ENCODE results near the gene LUC7L3.
"Not testable (repeated sequence)": the region's sequence is repeated elsewhere in the genome, so short reads cannot be mapped to it uniquely, and the experiment has no call there.

LUC7L3 gene

DNA sequence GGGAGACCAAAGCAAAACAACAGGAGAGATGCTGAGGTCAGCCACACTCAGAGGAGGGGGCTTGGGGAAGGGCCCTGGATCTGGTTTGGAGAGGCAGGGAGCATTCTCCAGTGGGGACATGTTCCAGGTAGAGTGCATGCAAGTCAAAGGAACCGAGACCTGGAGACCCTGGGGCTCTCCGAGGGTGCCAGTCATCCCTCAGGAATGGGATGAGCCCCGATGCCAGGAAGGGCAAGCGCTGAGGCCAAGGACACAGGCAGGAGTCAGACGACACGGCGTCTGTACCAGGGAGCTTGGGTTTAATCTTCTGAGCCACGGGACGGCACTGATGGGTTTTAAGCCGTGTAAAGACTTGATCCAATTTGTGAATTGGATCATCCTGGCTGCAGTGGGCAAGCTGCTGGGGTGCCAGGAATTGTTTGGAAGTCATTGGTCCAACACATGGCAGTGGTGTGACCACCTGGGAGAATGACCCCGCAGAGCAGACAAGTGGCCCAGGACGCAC lies 80.8 kb downstream of the LUC7L3 start:
- DNase-seq = no peak
- Histone ChIP-seq H3K23ac (ENCODE audit: low read length in 2 of 2) (peak overlapping the region in 1 of 2 experiments; percentile 65), H2AFZ (ENCODE audit: low read depth, low read length) (no peak overlapping the region), H3K9me3 (ENCODE audit: control insufficient read depth, low read length) (no peaks in the 10 kb centered on the region), H3K14ac (ENCODE audit: low read length in 2 of 2) (no peak overlapping the region), H3K4me2 (ENCODE audit: low read length, poor library complexity, severe bottlenecking) (no peak overlapping the region), H4K8ac (ENCODE audit: low read length) (no peak overlapping the region), H2AK5ac (ENCODE audit: low read length, severe bottlenecking) (no peak overlapping the region), H3K18ac (ENCODE audit: low read depth in 1 of 2, low read length in 2 of 2) (no peak overlapping the region), H2BK120ac (ENCODE audit: low read depth, low read length) (no peak overlapping the region), H3K27me3 (ENCODE audit: control insufficient read depth in 1 of 2, insufficient read depth in 1 of 2, low read length in 2 of 2) (peaks cover 0 to 8% of the 10 kb centered on the region in 2 experiments), H3K4me3 (ENCODE audit: insufficient read depth in 1 of 2, low read depth in 1 of 2, low read length in 2 of 2) (no peak overlapping the region), H3K36me3 (ENCODE audit: control insufficient read depth in 1 of 2, insufficient read depth in 2 of 2, low read depth in 1 of 2, low read length in 2 of 2) (no peaks in the 10 kb centered on the region), H2BK12ac (ENCODE audit: low read length in 2 of 2) (no peak overlapping the region), H4K91ac (ENCODE audit: low read length) (no peak overlapping the region), H3K4ac (ENCODE audit: low read depth in 1 of 2, low read length in 2 of 2) (no peak overlapping the region), H3K9ac (ENCODE audit: low read length) (no peak overlapping the region), H2BK5ac (ENCODE audit: low read depth, low read length, poor library complexity, severe bottlenecking) (no peak overlapping the region), H3K79me1 (replicated peaks; ENCODE audit: low read length, poor library complexity, severe bottlenecking) (no peaks in the 10 kb centered on the region), H3K27ac (ENCODE audit: low read length, poor library complexity, severe bottlenecking) (no peak overlapping the region), H3K4me1 (ENCODE audit: control insufficient read depth, insufficient read depth, low read depth, low read length) (no peaks in the 10 kb centered on the region), H2BK15ac (ENCODE audit: low read depth, poor library complexity, severe bottlenecking) (no peak overlapping the region)
- WGBS = 91% methylated on average over 12 of the region's 12 CpGs

DNA sequence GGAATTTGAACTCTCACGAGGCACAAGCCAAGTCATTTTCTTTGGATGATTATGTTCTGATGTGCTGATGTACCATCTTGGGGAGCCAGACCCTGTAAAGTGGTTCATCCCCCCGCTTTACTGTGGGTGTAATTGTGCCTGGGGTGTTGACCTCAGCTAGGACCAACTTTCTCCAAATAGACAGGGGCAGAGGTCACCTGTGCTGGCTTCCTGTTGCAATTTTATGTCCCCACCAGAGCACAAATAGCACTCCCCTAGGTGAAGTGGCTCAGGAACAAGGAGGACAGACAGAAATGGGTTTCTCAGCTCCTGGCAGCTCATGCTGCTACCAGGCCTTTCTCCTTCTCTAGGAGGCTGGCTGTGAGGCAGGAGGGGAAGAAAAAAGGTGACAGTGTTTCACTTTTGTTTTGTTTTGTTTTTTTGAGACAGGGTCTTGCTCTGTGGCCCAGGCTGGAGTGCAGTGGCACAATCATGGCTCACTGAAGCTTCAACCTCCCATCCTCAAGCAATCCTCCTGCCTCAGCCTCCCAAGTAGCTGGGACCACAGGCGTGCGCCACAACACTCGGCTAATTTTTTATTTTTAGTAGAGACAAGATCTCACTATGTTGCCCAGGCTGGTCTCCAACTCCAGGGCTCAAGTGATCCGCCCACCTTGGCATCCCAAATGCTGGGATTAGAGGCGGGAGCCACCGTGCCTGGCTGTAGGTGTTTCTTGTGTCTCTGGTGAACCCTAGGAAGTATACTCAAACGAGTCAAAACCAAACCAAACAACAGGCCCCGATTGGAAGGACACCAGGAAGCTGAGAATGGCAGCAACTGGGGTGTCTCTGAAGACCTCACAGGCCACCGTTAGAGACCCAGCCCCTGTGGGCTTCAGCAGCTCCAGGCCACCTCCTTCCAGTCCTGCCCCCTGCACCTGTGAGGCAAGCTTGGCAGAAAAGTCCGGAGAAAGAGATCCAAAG lies 83.5 kb downstream of the LUC7L3 start:
- Histone ChIP-seq H3K18ac (ENCODE audit: low read depth in 1 of 2, low read length in 2 of 2) (no peak overlapping the region), H4K8ac (ENCODE audit: low read length) (no peak overlapping the region), H3K9me3 (ENCODE audit: control insufficient read depth, low read length) (no peaks in the 10 kb centered on the region), H3K23ac (ENCODE audit: low read length in 2 of 2) (no peak overlapping the region), H3K4me3 (ENCODE audit: insufficient read depth in 1 of 2, low read depth in 1 of 2, low read length in 2 of 2) (no peak overlapping the region), H2AFZ (ENCODE audit: low read depth, low read length) (no peak overlapping the region), H2BK15ac (ENCODE audit: low read depth, poor library complexity, severe bottlenecking) (no peak overlapping the region), H2AK5ac (ENCODE audit: low read length, severe bottlenecking) (no peak overlapping the region), H2BK120ac (ENCODE audit: low read depth, low read length) (no peak overlapping the region), H3K4me2 (ENCODE audit: low read length, poor library complexity, severe bottlenecking) (no peak overlapping the region), H3K9ac (ENCODE audit: low read length) (no peak overlapping the region), H3K4me1 (ENCODE audit: control insufficient read depth, insufficient read depth, low read depth, low read length) (no peaks in the 10 kb centered on the region), H2BK5ac (ENCODE audit: low read depth, low read length, poor library complexity, severe bottlenecking) (no peak overlapping the region), H3K27me3 (ENCODE audit: control insufficient read depth in 1 of 2, insufficient read depth in 1 of 2, low read length in 2 of 2) (peaks cover 0 to 8% of the 10 kb centered on the region in 2 experiments), H2BK12ac (ENCODE audit: low read length in 2 of 2) (no peak overlapping the region), H3K36me3 (ENCODE audit: control insufficient read depth in 1 of 2, insufficient read depth in 2 of 2, low read depth in 1 of 2, low read length in 2 of 2) (no peaks in the 10 kb centered on the region), H3K4ac (ENCODE audit: low read depth in 1 of 2, low read length in 2 of 2) (no peak overlapping the region), H3K27ac (ENCODE audit: low read length, poor library complexity, severe bottlenecking) (no peak overlapping the region), H3K79me1 (replicated peaks; ENCODE audit: low read length, poor library complexity, severe bottlenecking) (no peaks in the 10 kb centered on the region), H3K14ac (ENCODE audit: low read length in 2 of 2) (peak overlapping the region in 1 of 2 experiments; percentile 14), H4K91ac (ENCODE audit: low read length) (no peak overlapping the region)
- WGBS = 81% methylated on average over 12 of the region's 12 CpGs
- no peak for DNase-seq

DNA sequence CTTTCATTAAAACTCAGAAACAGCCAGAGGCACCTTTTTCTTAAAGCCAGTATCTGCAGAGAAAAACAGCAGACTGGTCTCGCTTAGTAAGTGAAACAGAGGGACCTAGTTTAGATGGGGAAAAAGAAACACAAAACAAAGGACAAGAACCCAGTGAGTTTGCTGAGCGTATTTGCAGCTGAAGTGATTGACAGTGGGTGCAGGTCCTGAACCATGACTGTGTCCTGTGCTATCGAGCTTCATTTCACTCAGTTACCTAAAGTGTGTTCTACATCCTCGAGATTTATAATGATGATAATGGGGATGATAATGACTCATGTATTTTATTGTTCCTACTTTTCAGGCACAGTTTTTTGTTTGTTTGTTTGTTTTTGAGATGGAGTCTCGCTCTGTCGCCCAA lies 84.3 kb downstream of the LUC7L3 start:
- H2AK5ac ChIP-seq (ENCODE audit: low read length, severe bottlenecking) = no peak overlapping the region
- WGBS = 92% methylated on average over 6 of the region's 6 CpGs

DNA sequence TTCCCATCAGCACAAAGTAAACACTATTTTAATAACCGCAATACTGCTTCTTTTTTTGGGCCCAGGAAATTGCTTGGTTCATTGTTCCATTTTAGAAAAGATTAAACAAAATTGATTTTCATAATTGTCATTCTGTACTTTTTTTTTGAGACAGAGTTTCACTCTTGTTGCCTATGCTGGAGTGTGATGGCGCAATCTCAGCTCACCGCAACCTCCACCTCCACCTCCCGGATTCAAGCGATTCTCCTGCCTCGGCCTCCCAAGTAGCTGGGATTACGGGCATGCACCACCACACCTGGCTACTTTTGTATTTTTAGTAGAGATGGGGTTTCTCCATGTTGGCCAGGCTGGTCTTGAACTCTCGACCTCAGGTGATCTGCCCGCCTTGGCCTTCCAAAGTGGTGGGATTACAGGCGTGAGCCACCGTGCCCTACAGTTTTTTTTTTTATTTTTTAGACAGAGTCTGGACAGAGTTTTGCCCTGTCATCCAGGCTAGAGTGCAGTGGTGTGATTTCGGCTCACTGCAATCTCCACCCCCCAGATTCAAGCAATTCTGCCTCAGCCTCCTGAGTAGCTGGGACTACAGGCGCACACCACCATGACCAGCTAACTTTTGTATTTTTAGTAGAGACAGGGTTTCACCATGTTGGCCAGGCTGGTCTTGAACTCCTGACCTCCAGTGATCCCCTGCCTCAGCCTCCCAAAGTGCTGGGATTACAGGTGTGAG lies 85.5 kb downstream of the LUC7L3 start:
- H2BK120ac ChIP-seq (ENCODE audit: low read depth, low read length); H4K8ac ChIP-seq (ENCODE audit: low read length); H3K4me3 ChIP-seq (ENCODE audit: insufficient read depth in 1 of 2, low read depth in 1 of 2, low read length in 2 of 2); H3K9ac ChIP-seq (ENCODE audit: low read length); H2BK12ac ChIP-seq (ENCODE audit: low read length in 2 of 2); H3K4ac ChIP-seq (ENCODE audit: low read depth in 1 of 2, low read length in 2 of 2); H2BK15ac ChIP-seq (ENCODE audit: low read depth, poor library complexity, severe bottlenecking); H3K18ac ChIP-seq (ENCODE audit: low read depth in 1 of 2, low read length in 2 of 2); H2AFZ ChIP-seq (ENCODE audit: low read depth, low read length); H3K36me3 ChIP-seq (ENCODE audit: control insufficient read depth in 1 of 2, insufficient read depth in 2 of 2, low read depth in 1 of 2, low read length in 2 of 2); H2BK5ac ChIP-seq (ENCODE audit: low read depth, low read length, poor library complexity, severe bottlenecking); H3K9me3 ChIP-seq (ENCODE audit: control insufficient read depth, low read length); H3K4me1 ChIP-seq (ENCODE audit: control insufficient read depth, insufficient read depth, low read depth, low read length); H3K14ac ChIP-seq (ENCODE audit: low read length in 2 of 2); H4K91ac ChIP-seq (ENCODE audit: low read length); H2AK5ac ChIP-seq (ENCODE audit: low read length, severe bottlenecking); H3K4me2 ChIP-seq (ENCODE audit: low read length, poor library complexity, severe bottlenecking); DNase-seq; H3K79me1 ChIP-seq (replicated peaks; ENCODE audit: low read length, poor library complexity, severe bottlenecking); H3K23ac ChIP-seq (ENCODE audit: low read length in 2 of 2); H3K27ac ChIP-seq (ENCODE audit: low read length, poor library complexity, severe bottlenecking): not testable (repeated sequence)
- H3K27me3 ChIP-seq (ENCODE audit: control insufficient read depth in 1 of 2, insufficient read depth in 1 of 2, low read length in 2 of 2) = peaks cover 0 to 14% of the 10 kb centered on the region in 2 experiments
- 95% methylated on average over 11 of the region's 13 CpGs for WGBS

More for the DNA sequence above, 84.3 kb downstream of the LUC7L3 start:
- no peak overlapping the region for H4K91ac ChIP-seq (ENCODE audit: low read length)
- H3K4me2 ChIP-seq (ENCODE audit: low read length, poor library complexity, severe bottlenecking) = no peak overlapping the region
- no peak overlapping the region for H2BK5ac ChIP-seq (ENCODE audit: low read depth, low read length, poor library complexity, severe bottlenecking)
- no peak overlapping the region for H3K4me3 ChIP-seq (ENCODE audit: insufficient read depth in 1 of 2, low read depth in 1 of 2, low read length in 2 of 2)
- no peak overlapping the region for H3K14ac ChIP-seq (ENCODE audit: low read length in 2 of 2)
- H2BK15ac ChIP-seq (ENCODE audit: low read depth, poor library complexity, severe bottlenecking) = no peak overlapping the region
- H3K4me1 ChIP-seq (ENCODE audit: control insufficient read depth, insufficient read depth, low read depth, low read length) = no peaks in the 10 kb centered on the region
- no peak overlapping the region for H2BK120ac ChIP-seq (ENCODE audit: low read depth, low read length)
- H2AFZ ChIP-seq (ENCODE audit: low read depth, low read length) = no peak overlapping the region
- H3K18ac ChIP-seq (ENCODE audit: low read depth in 1 of 2, low read length in 2 of 2) = no peak overlapping the region
- H3K23ac ChIP-seq (ENCODE audit: low read length in 2 of 2) = no peak overlapping the region
- H3K9ac ChIP-seq (ENCODE audit: low read length) = no peak overlapping the region
- no peak for DNase-seq
- H3K27ac ChIP-seq (ENCODE audit: low read length, poor library complexity, severe bottlenecking) = no peak overlapping the region
- no peak overlapping the region for H4K8ac ChIP-seq (ENCODE audit: low read length)
- no peak overlapping the region for H3K4ac ChIP-seq (ENCODE audit: low read depth in 1 of 2, low read length in 2 of 2)
- H3K36me3 ChIP-seq (ENCODE audit: control insufficient read depth in 1 of 2, insufficient read depth in 2 of 2, low read depth in 1 of 2, low read length in 2 of 2) = no peaks in the 10 kb centered on the region
- no peak overlapping the region for H2BK12ac ChIP-seq (ENCODE audit: low read length in 2 of 2)
- H3K27me3 ChIP-seq (ENCODE audit: control insufficient read depth in 1 of 2, insufficient read depth in 1 of 2, low read length in 2 of 2) = peaks cover 0 to 8% of the 10 kb centered on the region in 2 experiments
- H3K79me1 ChIP-seq (replicated peaks; ENCODE audit: low read length, poor library complexity, severe bottlenecking) = no peaks in the 10 kb centered on the region
- no peaks in the 10 kb centered on the region for H3K9me3 ChIP-seq (ENCODE audit: control insufficient read depth, low read length)
